B cell (primary cell): Measurements from ENCODE around the gene IPO4. TPM values are rescaled to one million over a fixed set of nuclear protein-coding genes. Genes with fewer than 3 reads are reported as not detected.

Experiments
- ATAC-seq: fragments of 200-7000 bp; cut with Tn5 transposase; one replicate; pipeline ENCODE4 v1.10.0; 2021; ENCODE audit warnings: low read depth, mild to moderate bottlenecking, moderate number of reproducible peaks, moderate library complexity
- CTCF ChIA-PET: fragments of 350-600 bp; sonication (Branson Sonifier 250); formaldehyde crosslinking; loops from one replicate; lab custom pipeline; 2021; ENCODE audit warnings: antibody characterized with exemption, inconsistent platforms; lab: Charles Lee
- POLR2A ChIA-PET: fragments of 350-600 bp; sonication (Branson Sonifier 250); formaldehyde crosslinking; loops from one replicate; lab custom pipeline; 2021; ENCODE audit warnings: antibody characterized with exemption; lab: Charles Lee
- DNase-seq: peaks from one replicate; pipeline ENCODE4 v3.0.0; 2013
- H2AFZ ChIP-seq: 2 replicates; pipeline ENCODE4 v1.6.1; 2012; ENCODE audit warnings: mild to moderate bottlenecking, low read depth, low read length; ENCODE audit not compliant: insufficient read depth, poor library complexity, severe bottlenecking
- H3K27ac ChIP-seq, 2 donors: 1 replicate in 1 of 2; 2 replicates in 1 of 2; pipeline ENCODE4 v1.5.1; 2012 to 2013; ENCODE audit warnings: low read length in 2 of 2, mild to moderate bottlenecking in 2 of 2, moderate library complexity in 1 of 2
- H3K27me3 ChIP-seq, 4 experiments: fragments of 200-600 bp in 1 of 4; sonication (generic) in 1 of 4; replicated peaks in 1 of 4; 1 replicate in 2 of 4; 2 replicates in 2 of 4; pipeline versions ENCODE4 v1.6.1 to v1.7.0; 2013 to 2016; ENCODE audit warnings: low read length in 3 of 4, mild to moderate bottlenecking in 2 of 4, mixed read lengths in 1 of 4, moderate library complexity in 1 of 4; ENCODE audit not compliant: insufficient read depth in 4 of 4, control insufficient read depth in 3 of 4; ENCODE audit errors: control extremely low read depth in 1 of 4
- H3K36me3 ChIP-seq, 2 experiments: replicated peaks in 1 of 2; 1 replicate in 1 of 2; 2 replicates in 1 of 2; pipeline versions ENCODE4 v1.6.1 to v1.7.1; 2013; ENCODE audit warnings: low read length in 1 of 2; ENCODE audit not compliant: insufficient read depth in 2 of 2, control insufficient read depth in 1 of 2; ENCODE audit errors: control extremely low read depth in 1 of 2, extremely low read depth in 1 of 2
- H3K4me1 ChIP-seq, 2 donors: fragments of 200-600 bp in 1 of 2; sonication (generic) in 1 of 2; 1 replicate in 1 of 2; 2 replicates in 1 of 2; pipeline versions ENCODE4 v1.5.1 to v1.6.1; 2013 to 2017; ENCODE audit warnings: low read length in 2 of 2; ENCODE audit not compliant: control insufficient read depth in 2 of 2, insufficient read depth in 2 of 2
- H3K4me2 ChIP-seq: replicated peaks from 2 replicates; pipeline ENCODE3; 2012; ENCODE audit warnings: mild to moderate bottlenecking, low read depth, low read length; ENCODE audit not compliant: poor library complexity, severe bottlenecking
- H3K4me3 ChIP-seq, 5 experiments: fragments of 200-600 bp in 1 of 5; sonication (generic) in 1 of 5; 1 replicate in 3 of 5; 2 replicates in 2 of 5; pipeline versions ENCODE4 v1.5.1 to v1.7.0; 2011 to 2016; ENCODE audit warnings: low read length in 4 of 5, mild to moderate bottlenecking in 4 of 5, low read depth in 2 of 5, control low read depth in 1 of 5, moderate library complexity in 1 of 5; ENCODE audit not compliant: insufficient read depth in 1 of 5; ENCODE audit errors: control extremely low read depth in 1 of 5, extremely low read depth in 1 of 5
- H3K79me2 ChIP-seq: fragments of 200-600 bp; sonication (generic); one replicate; pipeline ENCODE4 v1.6.0; 2016; ENCODE audit warnings: low read length; ENCODE audit not compliant: control insufficient read depth, insufficient read depth
- H3K9ac ChIP-seq: fragments of 200-600 bp; sonication (generic); 2 replicates; pipeline ENCODE4 v1.6.1; 2017; ENCODE audit warnings: mild to moderate bottlenecking, low read length, moderate library complexity
- H3K9me3 ChIP-seq, 3 donors: one replicate each; pipeline versions ENCODE4 v1.6.1 to v1.7.1; 2013; ENCODE audit warnings: low read length in 2 of 3; ENCODE audit not compliant: control insufficient read depth in 2 of 3, insufficient read depth in 1 of 3; ENCODE audit errors: control extremely low read depth in 1 of 3
- H4K20me1 ChIP-seq: 2 replicates; pipeline ENCODE4 v1.6.0; 2012; ENCODE audit warnings: mild to moderate bottlenecking, low read length; ENCODE audit not compliant: insufficient read depth, control insufficient read depth, poor library complexity, severe bottlenecking
- H3K27ac Mint-ChIP-seq: one replicate; pipeline ENCODE4 v1.8.0; 2021; ENCODE audit warnings: mixed read lengths
- H3K27me3 Mint-ChIP-seq: one replicate; pipeline ENCODE4 v1.8.0; 2021; ENCODE audit warnings: mixed read lengths
- H3K4me1 Mint-ChIP-seq: one replicate; pipeline ENCODE4 v1.8.0; 2021; ENCODE audit warnings: mixed read lengths
- H3K4me3 Mint-ChIP-seq: one replicate; pipeline ENCODE4 v1.8.0; 2021; ENCODE audit warnings: mixed read lengths
- H3K9me3 Mint-ChIP-seq: one replicate; pipeline ENCODE4 v1.8.0; 2022; ENCODE audit warnings: mixed read lengths; ENCODE audit not compliant: insufficient read depth
- CTCF ChIP-seq: fragments of 200-600 bp; IDR thresholded peaks from one replicate; pipeline ENCODE4 v1.8.0; 2022; ENCODE audit warnings: antibody characterized with exemption, mild to moderate bottlenecking
- EZH2 ChIP-seq: IDR thresholded peaks from 2 replicates; pipeline ENCODE4 v1.6.1; 2012; ENCODE audit warnings: borderline replicate concordance, low read depth, mild to moderate bottlenecking, moderate library complexity, low read length; ENCODE audit not compliant: insufficient read depth, poor library complexity, severe bottlenecking
- WGBS: methylation state at CpG from one replicate; pipeline ENCODE4 v1.1.5; 2013; ENCODE audit warnings: missing lambda C conversion rate; ENCODE audit not compliant: insufficient coverage; 5-methylcytosine and 5-hydroxymethylcytosine counted together
- intact Hi-C: fragments of 100-400 bp; cut with micrococcal nuclease; formaldehyde crosslinking; loops from one replicate; pipeline ENCODE4 v1.10.0; 2022
- polyA plus RNA-seq: library from polyadenylated mRNA; depleted of rRNA; stranded (reverse); fragments of >200 nt; gene quantifications from 2 replicates; pipeline ENCODE4 v1.2.3, GENCODE V29; 2012
- total RNA-seq, 2 donors: library from RNA; stranded (reverse); fragments of 120-200 nt in 1 of 2; gene quantifications; 1 replicate in 1 of 2; 2 replicates in 1 of 2; pipeline versions ENCODE4 v1.2.3 to v1.2.4, GENCODE V29; 2013 to 2022

Gene IPO4
- total and polyA plus RNA-seq, 2 donors (not counting 1 experiment from before 2014, with no cell fraction given), result 28.3 to 35.0 TPM

- peaks cover 3 to 36% of the 10 kb centered on the region in 2 experiments for H3K36me3 ChIP-seq
- no peaks in the 10 kb centered on the region for H3K27me3 Mint-ChIP-seq
- peaks cover 65% of the 10 kb centered on the region for H3K79me2 ChIP-seq
- H3K9ac ChIP-seq, result no peak overlapping the region
- peak overlapping the region; percentile 96 for H3K4me2 ChIP-seq
- H2AFZ ChIP-seq, result peak overlapping the region; percentile 76
- peaks cover 42% of the 10 kb centered on the region for H3K4me1 Mint-ChIP-seq
- DNase-seq, result no peak
- H3K4me1 ChIP-seq, result peaks cover 21 to 23% of the 10 kb centered on the region in 2 donors
- TF ChIP-seq EZH2 (no peak), CTCF (no peak)
- peak overlapping the region; percentile 32 to 86 for H3K27ac ChIP-seq
- no peak overlapping the region for H3K4me3 Mint-ChIP-seq
- H3K27me3 ChIP-seq, result no peaks in the 10 kb centered on the region
- H4K20me1 ChIP-seq, result no peaks in the 10 kb centered on the region
- CTCF ChIA-PET, result interaction anchor here (0.7 to 3.7 kb wide), 9 partner anchors 24 to 121 kb away, joined by 3 to 21 read pairs (median 6); partner anchors contain the start of genes CHMP4A, CIDEB, IRF9 and LTB4R2
- ATAC-seq, result no peak
- POLR2A ChIA-PET, result interaction anchor here (0.6 to 2.1 kb wide), 11 partner anchors 14 to 85 kb away, joined by 3 to 9 read pairs (median 4); partner anchors contain the start of genes CHMP4A, MDP1, PSME1 and PSME2
- peak overlapping the region; percentile 46 for H3K27ac Mint-ChIP-seq
- WGBS, result 100% methylated on average over 1 of the region's 9 CpGs
- H3K9me3 ChIP-seq, result no peaks in the 10 kb centered on the region
- H3K4me3 ChIP-seq, result no peak overlapping the region
- intact Hi-C loops, result no loop called here
- H3K9me3 Mint-ChIP-seq, result no peaks in the 10 kb centered on the region
These were observed 844 bp upstream of the IPO4 start for GRCh38 chr14:24189460-24189859.

- Mint-ChIP-seq H3K9me3 (no peaks in the 10 kb centered on the region), H3K27me3 (no peaks in the 10 kb centered on the region), H3K4me3 (peak overlapping the region; percentile 93), H3K27ac (peak overlapping the region; percentile 87), H3K4me1 (peaks cover 38% of the 10 kb centered on the region)
- intact Hi-C loops, result no loop called here
- peaks cover 61% of the 10 kb centered on the region for H3K79me2 ChIP-seq
- POLR2A ChIA-PET, result interaction anchor here (0.6 to 2.1 kb wide), 11 partner anchors 15 to 86 kb away, joined by 3 to 9 read pairs (median 4); partner anchors contain the start of genes CHMP4A, IRF9, MDP1 and PSME1
- no peaks in the 10 kb centered on the region for H4K20me1 ChIP-seq
- no peaks in the 10 kb centered on the region for H3K9me3 ChIP-seq
- H2AFZ ChIP-seq, result peak overlapping the region; percentile 76
- no peak for DNase-seq
- CTCF ChIA-PET, result interaction anchor here (0.7 to 3.7 kb wide), 12 partner anchors 25 to 122 kb away, joined by 3 to 21 read pairs (median 4); partner anchors contain the start of genes CHMP4A, CIDEB, DCAF11 and IRF9
- no peak for ATAC-seq
- peak overlapping the region in 4 of 5 experiments; percentile 32 to 79 (median 73) for H3K4me3 ChIP-seq
- peak overlapping the region; percentile 96 for H3K4me2 ChIP-seq
- 0% methylated on average over 1 of the region's 3 CpGs for WGBS
- H3K36me3 ChIP-seq, result peaks cover 3 to 41% of the 10 kb centered on the region in 2 experiments
- no peak for TF ChIP-seq EZH2
- TF ChIP-seq CTCF, result no peak
- H3K9ac ChIP-seq, result peak overlapping the region; percentile 70
- peak overlapping the region; percentile 32 to 86 for H3K27ac ChIP-seq
- no peaks in the 10 kb centered on the region for H3K27me3 ChIP-seq
- peaks cover 16 to 19% of the 10 kb centered on the region in 2 donors for H3K4me1 ChIP-seq
These were observed 401 bp upstream of the IPO4 start for GRCh38 chr14:24189059-24189375.
